ENCODE measurements around the gene FIBP. TPM values are rescaled to one million over a fixed set of nuclear protein-coding genes. Genes with fewer than 3 reads are reported as not detected.
A peak's percentile ranks its signal among the peaks of the same experiment; 100 is the strongest.

FIBP gene
- total RNA-seq, 2 donors from 2014 or later = 81.0 to 92.0 TPM

DNA sequence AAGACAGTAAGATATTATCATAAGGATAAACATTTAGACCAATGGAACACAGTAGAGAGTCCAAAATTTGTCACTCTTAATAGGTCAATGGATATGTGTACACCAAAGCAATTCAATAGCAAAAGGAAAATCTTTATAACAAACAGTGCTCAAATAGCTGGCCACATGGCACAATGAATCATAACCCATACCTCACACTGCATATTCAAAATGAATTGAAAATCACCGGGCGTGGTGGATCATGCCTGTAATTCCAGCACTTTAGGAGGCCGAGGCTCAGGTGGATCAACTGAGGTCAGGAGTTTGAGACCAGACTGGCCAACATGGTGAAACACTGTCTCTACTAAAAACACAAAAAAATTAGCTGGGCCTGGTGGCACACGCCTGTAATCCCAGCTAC lies 46.1 kb downstream of the FIBP start:
- H3K27me3 ChIP-seq (ENCODE audit: control insufficient read depth, insufficient read depth, low read length, poor library complexity, severe bottlenecking) = no peaks in the 10 kb centered on the region
- Mint-ChIP-seq H3K4me1 (peaks cover 4% of the 10 kb centered on the region), H3K9me3 (peaks cover 2% of the 10 kb centered on the region), H3K4me3 (no peak overlapping the region), H3K27me3 (ENCODE audit: insufficient read depth) (peaks cover 6% of the 10 kb centered on the region), H3K27ac (no peak overlapping the region), H3K36me3 (ENCODE audit: low read depth) (no peaks in the 10 kb centered on the region)
- no peak overlapping the region for H3K9ac ChIP-seq (ENCODE audit: extremely low read depth, low read length, poor library complexity, severe bottlenecking)
- no peak for DNase-seq
- 94 to 100% methylated on average over 4 of the region's 4 CpGs for WGBS, 2 experiments (ENCODE audit: insufficient coverage in 1 of 2, insufficient read length in 1 of 2)
- TF ChIP-seq, protein P1, sequence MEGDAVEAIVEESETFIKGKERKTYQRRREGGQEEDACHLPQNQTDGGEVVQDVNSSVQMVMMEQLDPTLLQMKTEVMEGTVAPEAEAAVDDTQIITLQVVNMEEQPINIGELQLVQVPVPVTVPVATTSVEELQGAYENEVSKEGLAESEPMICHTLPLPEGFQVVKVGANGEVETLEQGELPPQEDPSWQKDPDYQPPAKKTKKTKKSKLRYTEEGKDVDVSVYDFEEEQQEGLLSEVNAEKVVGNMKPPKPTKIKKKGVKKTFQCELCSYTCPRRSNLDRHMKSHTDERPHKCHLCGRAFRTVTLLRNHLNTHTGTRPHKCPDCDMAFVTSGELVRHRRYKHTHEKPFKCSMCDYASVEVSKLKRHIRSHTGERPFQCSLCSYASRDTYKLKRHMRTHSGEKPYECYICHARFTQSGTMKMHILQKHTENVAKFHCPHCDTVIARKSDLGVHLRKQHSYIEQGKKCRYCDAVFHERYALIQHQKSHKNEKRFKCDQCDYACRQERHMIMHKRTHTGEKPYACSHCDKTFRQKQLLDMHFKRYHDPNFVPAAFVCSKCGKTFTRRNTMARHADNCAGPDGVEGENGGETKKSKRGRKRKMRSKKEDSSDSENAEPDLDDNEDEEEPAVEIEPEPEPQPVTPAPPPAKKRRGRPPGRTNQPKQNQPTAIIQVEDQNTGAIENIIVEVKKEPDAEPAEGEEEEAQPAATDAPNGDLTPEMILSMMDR (conservative IDR thresholded peaks at IDR 0.05) = no peak
- no peaks in the 10 kb centered on the region for H3K9me3 ChIP-seq (ENCODE audit: control insufficient read depth, low read length)
- H3K4me1 ChIP-seq (ENCODE audit: control insufficient read depth, insufficient read depth, low read length) = peaks cover 5% of the 10 kb centered on the region
- no peaks in the 10 kb centered on the region for H3K36me3 ChIP-seq (ENCODE audit: control insufficient read depth, insufficient read depth, low read length)
- H3K27ac ChIP-seq (ENCODE audit: low read depth, low read length) = no peak overlapping the region
- H3K4me3 ChIP-seq (ENCODE audit: low read length) = no peak overlapping the region

DNA sequence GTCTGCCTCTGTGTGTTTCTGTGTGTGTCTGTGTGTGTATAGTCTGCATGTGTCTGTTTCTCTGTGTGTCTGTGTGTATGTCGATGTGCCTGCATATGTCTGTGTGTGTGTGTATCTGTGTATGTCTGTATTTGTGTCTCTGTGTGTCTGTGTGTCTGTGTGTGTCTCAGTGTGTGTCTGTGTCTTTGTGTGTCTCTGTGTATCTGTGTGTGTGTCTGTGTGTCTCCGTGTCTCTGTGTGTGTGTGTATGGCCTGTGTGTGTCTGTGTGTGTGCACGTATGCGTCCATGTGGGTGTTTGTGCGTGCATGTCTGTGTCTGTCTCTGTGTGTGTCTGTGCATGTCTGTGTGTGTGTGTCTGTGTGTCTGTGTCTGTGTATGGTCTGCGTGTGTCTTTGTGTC lies 54.1 kb downstream of the FIBP start:
- Mint-ChIP-seq H3K36me3 (ENCODE audit: low read depth) (no peaks in the 10 kb centered on the region), H3K4me1 (peaks cover 4% of the 10 kb centered on the region), H3K9me3 (peaks cover 5% of the 10 kb centered on the region), H3K27ac (no peak overlapping the region), H3K4me3 (no peak overlapping the region), H3K27me3 (ENCODE audit: insufficient read depth) (peaks cover 24% of the 10 kb centered on the region)
- TF ChIP-seq, protein P1 (conservative IDR thresholded peaks at IDR 0.05) = no peak
- Histone ChIP-seq H3K27ac (ENCODE audit: low read depth, low read length) (no peak overlapping the region), H3K9me3 (ENCODE audit: control insufficient read depth, low read length) (no peaks in the 10 kb centered on the region), H3K9ac (ENCODE audit: extremely low read depth, low read length, poor library complexity, severe bottlenecking) (no peak overlapping the region), H3K4me3 (ENCODE audit: low read length) (peak overlapping the region; percentile 79), H3K4me1 (ENCODE audit: control insufficient read depth, insufficient read depth, low read length) (no peaks in the 10 kb centered on the region), H3K27me3 (ENCODE audit: control insufficient read depth, insufficient read depth, low read length, poor library complexity, severe bottlenecking) (peaks cover 11% of the 10 kb centered on the region), H3K36me3 (ENCODE audit: control insufficient read depth, insufficient read depth, low read length) (no peaks in the 10 kb centered on the region)
- 57 to 67% methylated on average over 3 to 6 of the region's 6 CpGs for WGBS, 2 experiments (ENCODE audit: insufficient coverage in 1 of 2, insufficient read length in 1 of 2)
- DNase-seq = no peak

Other genes with a start within 250 kb of the FIBP start
- gene RELA, start 225.6 kb downstream of the FIBP start, total RNA-seq = 10 to 100 TPM; 40.2 to 41.1 TPM
- gene KAT5, start 176.2 kb downstream of the FIBP start, total RNA-seq = 10 to 100 TPM; 48.5 to 48.8 TPM
- 10 to 100 TPM; 41.6 to 47.9 TPM for gene RNASEH2C, start 167.7 kb downstream of the FIBP start, total RNA-seq
- gene AP5B1, start 107.5 kb downstream of the FIBP start, total RNA-seq = 10 to 100 TPM; 17.8 to 29.9 TPM
- 1 to 10 TPM; 3.4 to 5.5 TPM for gene OVOL1, start 101.4 kb downstream of the FIBP start, total RNA-seq
- gene SNX32, start 54.5 kb downstream of the FIBP start, total RNA-seq = 1 to 10 TPM; 1.5 to 4.3 TPM
- gene CFL1, start 30.3 kb downstream of the FIBP start, total RNA-seq = 1,000 to 10,000 TPM; 1,218 to 1,284 TPM
- 10 to 100 TPM; 51.0 to 64.5 TPM for gene MUS81, start 28.0 kb downstream of the FIBP start, total RNA-seq
- gene EFEMP2, start 15.7 kb downstream of the FIBP start, total RNA-seq = 10 to 100 TPM; 84.5 to 99.6 TPM
- gene CTSW, start 8.6 kb downstream of the FIBP start, total RNA-seq = not detected
- 10 to 100 TPM; 18.2 to 23.9 TPM for gene CCDC85B, start 2.2 kb upstream of the FIBP start, total RNA-seq
- 1 to 10 TPM in 1 of 2 donors, not detected in 1; 1.8 TPM for gene FOSL1, start 11.9 kb upstream of the FIBP start, total RNA-seq
- 10 to 100 TPM; 26.0 to 29.1 TPM for gene C11orf68, start 30.6 kb upstream of the FIBP start, total RNA-seq
- gene DRAP1, start 31.0 kb upstream of the FIBP start, total RNA-seq = 100 to 1,000 TPM in 1 of 2 donors, 10 to 100 TPM in 1; 83.8 to 103 TPM
- gene TSGA10IP, start 57.0 kb upstream of the FIBP start, total RNA-seq = 1 to 10 TPM in 1 of 2 donors, under 1 TPM in 1; 0.97 to 5.6 TPM
- 10 to 100 TPM; 50.6 to 52.0 TPM for gene SART1, start 73.3 kb upstream of the FIBP start, total RNA-seq
- gene EIF1AD, start 113.7 kb upstream of the FIBP start, total RNA-seq = 10 to 100 TPM; 37.4 to 40.1 TPM
- 100 to 1,000 TPM; 348 to 409 TPM for gene BANF1, start 114.0 kb upstream of the FIBP start, total RNA-seq
- 1 to 10 TPM; 2.1 to 4.2 TPM for gene CST6, start 123.5 kb upstream of the FIBP start, total RNA-seq
- gene CATSPER1, start 138.0 kb upstream of the FIBP start, total RNA-seq = not detected
- 10 to 100 TPM in 1 of 2 donors, 1 to 10 TPM in 1; 7.4 to 11.2 TPM for gene GAL3ST3, start 160.7 kb upstream of the FIBP start, total RNA-seq
- gene SF3B2, start 163.9 kb upstream of the FIBP start, total RNA-seq = 100 to 1,000 TPM; 209 to 254 TPM
- gene PACS1, start 181.8 kb upstream of the FIBP start, total RNA-seq = 10 to 100 TPM; 67.0 to 67.1 TPM